Measurements from ENCODE around the gene HACL1. TPM values are rescaled to one million over a fixed set of nuclear protein-coding genes. Genes with fewer than 3 reads are reported as not detected.
A peak's percentile ranks its signal among the peaks of the same experiment; 100 is the strongest.

HACL1 gene
- total RNA-seq, 1 experiment from 2014 or later, result 44.9 TPM

DNA sequence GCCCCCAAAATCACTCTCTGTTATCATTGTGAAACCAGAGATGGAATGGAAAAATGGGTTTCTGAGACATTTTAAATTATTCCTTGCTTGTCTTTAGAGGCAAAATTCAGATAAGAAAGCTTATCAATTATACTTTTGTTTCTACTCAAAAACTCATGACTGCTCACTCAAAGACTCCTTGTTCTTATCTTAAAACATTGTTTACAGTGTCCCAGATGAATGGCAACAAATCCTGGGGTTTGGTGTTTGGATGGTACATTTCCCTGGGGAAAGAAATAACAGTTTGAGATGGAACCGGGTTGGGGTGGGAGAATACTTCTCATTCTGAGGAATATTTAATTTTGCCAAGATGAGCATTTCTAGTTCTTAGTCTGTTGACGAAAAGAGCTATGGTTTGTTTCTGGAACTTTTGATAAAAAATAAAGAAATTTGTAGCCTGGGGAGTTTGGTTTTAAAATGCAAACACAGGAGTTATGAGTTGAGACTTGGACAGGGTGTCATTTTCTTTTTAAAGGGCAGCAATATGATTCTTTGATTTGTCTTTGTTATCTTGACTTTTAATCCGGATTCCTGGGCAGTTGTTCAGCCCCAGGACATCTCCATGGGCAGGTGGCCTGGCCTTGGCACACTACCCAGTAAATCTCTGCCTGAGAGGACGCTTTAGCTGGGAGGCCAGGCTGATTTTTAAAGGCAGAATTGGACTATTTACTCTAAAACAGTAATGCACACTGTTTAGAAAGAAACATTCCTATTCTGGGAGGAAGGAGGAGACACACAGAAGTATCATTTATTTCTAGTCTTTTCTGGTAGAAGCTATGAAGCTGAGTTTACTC, 32.6 kb upstream of the HACL1 start:
- POLR2A ChIA-PET, result no interaction called here
- peak overlapping the region; percentile 26 for H3K4me3 Mint-ChIP-seq

DNA sequence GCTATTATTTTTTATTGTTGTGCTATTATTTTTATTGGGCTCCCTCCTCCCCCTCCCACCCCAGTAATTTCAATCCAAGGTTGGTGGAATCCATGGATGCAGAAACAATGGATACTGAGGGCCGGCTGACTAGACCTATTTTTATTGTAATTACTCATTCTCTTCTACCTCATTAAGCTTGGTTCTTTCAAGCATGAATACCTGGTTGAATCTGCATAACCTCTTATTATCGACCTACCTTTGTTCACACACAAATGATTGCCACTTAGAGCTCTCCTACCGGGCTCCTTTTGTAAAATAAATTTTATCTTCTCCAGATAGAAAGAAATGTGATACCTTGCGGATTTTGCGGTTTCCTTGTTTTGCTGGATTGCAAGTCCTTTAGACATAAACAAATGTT, 31.8 kb upstream of the HACL1 start:
- POLR2A ChIA-PET, result no interaction called here
- H3K9me3 Mint-ChIP-seq, result no peaks in the 10 kb centered on the region
- H3K4me1 Mint-ChIP-seq, result peaks cover 67% of the 10 kb centered on the region
- no peak overlapping the region for H3K27ac Mint-ChIP-seq
- no peak for TF ChIP-seq ERG (CRISPR knock-in tag; IDR thresholded peaks at IDR 0.05)
- TF ChIP-seq, protein P1, sequence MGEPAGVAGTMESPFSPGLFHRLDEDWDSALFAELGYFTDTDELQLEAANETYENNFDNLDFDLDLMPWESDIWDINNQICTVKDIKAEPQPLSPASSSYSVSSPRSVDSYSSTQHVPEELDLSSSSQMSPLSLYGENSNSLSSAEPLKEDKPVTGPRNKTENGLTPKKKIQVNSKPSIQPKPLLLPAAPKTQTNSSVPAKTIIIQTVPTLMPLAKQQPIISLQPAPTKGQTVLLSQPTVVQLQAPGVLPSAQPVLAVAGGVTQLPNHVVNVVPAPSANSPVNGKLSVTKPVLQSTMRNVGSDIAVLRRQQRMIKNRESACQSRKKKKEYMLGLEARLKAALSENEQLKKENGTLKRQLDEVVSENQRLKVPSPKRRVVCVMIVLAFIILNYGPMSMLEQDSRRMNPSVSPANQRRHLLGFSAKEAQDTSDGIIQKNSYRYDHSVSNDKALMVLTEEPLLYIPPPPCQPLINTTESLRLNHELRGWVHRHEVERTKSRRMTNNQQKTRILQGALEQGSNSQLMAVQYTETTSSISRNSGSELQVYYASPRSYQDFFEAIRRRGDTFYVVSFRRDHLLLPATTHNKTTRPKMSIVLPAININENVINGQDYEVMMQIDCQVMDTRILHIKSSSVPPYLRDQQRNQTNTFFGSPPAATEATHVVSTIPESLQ (CRISPR knock-in tag; IDR thresholded peaks at IDR 0.05), result no peak
- TF ChIP-seq PRRX2 (CRISPR knock-in tag; IDR thresholded peaks at IDR 0.05), result no peak
- TF ChIP-seq ZNF232 (CRISPR knock-in tag; IDR thresholded peaks at IDR 0.05), result no peak
- TF ChIP-seq NFYB (CRISPR knock-in tag; conservative IDR thresholded peaks at IDR 0.05; ENCODE audit: low read depth), result no peak
- H3K36me3 Mint-ChIP-seq, result peaks cover 4% of the 10 kb centered on the region; the same call in 1 of the 2 replicates
- CTCF ChIA-PET, result interaction anchor here (1.4 to 1.5 kb wide), 2 partner anchors 106 to 342 kb away, joined by 3 to 4 read pairs; no protein-coding TSS in a partner anchor
- DNase-seq (ENCODE audit: low spot score) (no peak), ATAC-seq (peak; percentile 34)
- H3K4me3 Mint-ChIP-seq, result peak overlapping the region; percentile 26
- H3K27me3 Mint-ChIP-seq (ENCODE audit: low read depth), result peaks cover 2% of the 10 kb centered on the region; the same call in 1 of the 2 replicates

More for the DNA sequence above, 32.6 kb upstream of the HACL1 start:
- CTCF ChIA-PET, result interaction anchor here (1.5 to 2.0 kb wide), 2 partner anchors 341 to 544 kb away, joined by 3 to 5 read pairs; no protein-coding TSS in a partner anchor
- Mint-ChIP-seq H3K9me3 (no peaks in the 10 kb centered on the region), H3K27ac (0 out of 2 replicates have a peak overlapping the region, but pooled peaks have one; percentile 1), H3K27me3 (ENCODE audit: low read depth) (peaks cover 2% of the 10 kb centered on the region; the same call in 1 of the 2 replicates), H3K4me1 (peaks cover 67% of the 10 kb centered on the region), H3K36me3 (peaks cover 4% of the 10 kb centered on the region; the same call in 1 of the 2 replicates)
- DNase-seq (ENCODE audit: low spot score), result no peak
- no peak for ATAC-seq
- TF ChIP-seq TCF7 (CRISPR knock-in tag; IDR thresholded peaks at IDR 0.05; ENCODE audit: low read depth), result no peak
- TF ChIP-seq GTF2I (CRISPR knock-in tag; conservative IDR thresholded peaks at IDR 0.05), result no peak
- no peak for TF ChIP-seq SP1 (CRISPR knock-in tag; conservative IDR thresholded peaks at IDR 0.05)
- TF ChIP-seq, protein P2, sequence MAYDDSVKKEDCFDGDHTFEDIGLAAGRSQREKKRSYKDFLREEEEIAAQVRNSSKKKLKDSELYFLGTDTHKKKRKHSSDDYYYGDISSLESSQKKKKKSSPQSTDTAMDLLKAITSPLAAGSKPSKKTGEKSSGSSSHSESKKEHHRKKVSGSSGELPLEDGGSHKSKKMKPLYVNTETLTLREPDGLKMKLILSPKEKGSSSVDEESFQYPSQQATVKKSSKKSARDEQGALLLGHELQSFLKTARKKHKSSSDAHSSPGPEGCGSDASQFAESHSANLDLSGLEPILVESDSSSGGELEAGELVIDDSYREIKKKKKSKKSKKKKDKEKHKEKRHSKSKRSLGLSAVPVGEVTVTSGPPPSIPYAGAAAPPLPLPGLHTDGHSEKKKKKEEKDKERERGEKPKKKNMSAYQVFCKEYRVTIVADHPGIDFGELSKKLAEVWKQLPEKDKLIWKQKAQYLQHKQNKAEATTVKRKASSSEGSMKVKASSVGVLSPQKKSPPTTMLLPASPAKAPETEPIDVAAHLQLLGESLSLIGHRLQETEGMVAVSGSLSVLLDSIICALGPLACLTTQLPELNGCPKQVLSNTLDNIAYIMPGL (CRISPR knock-in tag; IDR thresholded peaks at IDR 0.05), result no peak
- TF ChIP-seq, protein P3, sequence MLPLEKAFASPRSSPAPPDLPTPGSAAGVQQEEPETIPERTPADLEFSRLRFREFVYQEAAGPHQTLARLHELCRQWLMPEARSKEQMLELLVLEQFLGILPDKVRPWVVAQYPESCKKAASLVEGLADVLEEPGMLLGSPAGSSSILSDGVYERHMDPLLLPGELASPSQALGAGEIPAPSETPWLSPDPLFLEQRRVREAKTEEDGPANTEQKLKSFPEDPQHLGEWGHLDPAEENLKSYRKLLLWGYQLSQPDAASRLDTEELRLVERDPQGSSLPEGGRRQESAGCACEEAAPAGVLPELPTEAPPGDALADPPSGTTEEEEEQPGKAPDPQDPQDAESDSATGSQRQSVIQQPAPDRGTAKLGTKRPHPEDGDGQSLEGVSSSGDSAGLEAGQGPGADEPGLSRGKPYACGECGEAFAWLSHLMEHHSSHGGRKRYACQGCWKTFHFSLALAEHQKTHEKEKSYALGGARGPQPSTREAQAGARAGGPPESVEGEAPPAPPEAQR (CRISPR knock-in tag; IDR thresholded peaks at IDR 0.05), result no peak
- TF ChIP-seq ZNF138 (CRISPR knock-in tag; conservative IDR thresholded peaks at IDR 0.05), result no peak
- TF ChIP-seq, protein P4, sequence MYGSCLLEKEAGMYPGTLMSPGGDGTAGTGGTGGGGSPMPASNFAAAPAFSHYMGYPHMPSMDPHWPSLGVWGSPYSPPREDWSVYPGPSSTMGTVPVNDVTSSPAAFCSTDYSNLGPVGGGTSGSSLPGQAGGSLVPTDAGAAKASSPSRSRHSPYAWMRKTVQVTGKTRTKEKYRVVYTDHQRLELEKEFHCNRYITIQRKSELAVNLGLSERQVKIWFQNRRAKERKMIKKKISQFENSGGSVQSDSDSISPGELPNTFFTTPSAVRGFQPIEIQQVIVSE (CRISPR knock-in tag; IDR thresholded peaks at IDR 0.05; ENCODE audit: borderline replicate concordance), result no peak
- TF ChIP-seq ZNF121 (CRISPR knock-in tag; IDR thresholded peaks at IDR 0.05), result no peak

DNA sequence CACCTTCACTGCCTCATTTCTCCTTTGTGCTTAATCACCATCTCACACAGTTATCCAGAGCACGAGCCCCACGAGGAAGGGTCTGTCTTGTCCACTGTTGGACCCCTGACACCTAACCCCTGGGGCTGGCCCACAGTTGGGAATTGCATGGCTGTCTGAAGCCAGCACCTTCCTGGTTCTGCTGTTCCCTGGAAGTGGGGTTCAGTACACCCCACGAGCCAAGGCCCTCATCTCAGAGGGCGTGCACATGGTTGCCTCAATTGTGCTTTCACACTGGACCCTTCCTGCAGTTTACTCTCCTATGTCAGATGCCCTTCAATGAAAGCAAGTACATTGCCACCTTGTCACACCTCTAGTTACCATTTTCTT, 30.8 kb upstream of the HACL1 start:
- ChIA-PET POLR2A (no interaction called here), CTCF (interaction anchor here (1.4 kb wide), 1 partner anchor 105 kb away, joined by 4 read pairs; no protein-coding TSS in a partner anchor)
- H3K4me1 Mint-ChIP-seq, result peaks cover 67% of the 10 kb centered on the region
- peak overlapping the region; percentile 43 for H3K27ac Mint-ChIP-seq
- H3K4me3 Mint-ChIP-seq, result no peak overlapping the region
- H3K36me3 Mint-ChIP-seq, result peaks cover 4% of the 10 kb centered on the region; the same call in 1 of the 2 replicates
- no peak for ATAC-seq
- peaks cover 2% of the 10 kb centered on the region; the same call in 1 of the 2 replicates for H3K27me3 Mint-ChIP-seq (ENCODE audit: low read depth)
- H3K9me3 Mint-ChIP-seq, result no peaks in the 10 kb centered on the region
- TF ChIP-seq ZNF423 (CRISPR knock-in tag; IDR thresholded peaks at IDR 0.05) (no peak), TCF7 (CRISPR knock-in tag; IDR thresholded peaks at IDR 0.05; ENCODE audit: low read depth) (no peak), ETV6 (CRISPR knock-in tag; IDR thresholded peaks at IDR 0.05) (no peak), GABPB1 (CRISPR knock-in tag; IDR thresholded peaks at IDR 0.05) (no peak), ELF4 (CRISPR knock-in tag; IDR thresholded peaks at IDR 0.05; ENCODE audit: low read depth) (no peak)
- TF ChIP-seq, protein P5, sequence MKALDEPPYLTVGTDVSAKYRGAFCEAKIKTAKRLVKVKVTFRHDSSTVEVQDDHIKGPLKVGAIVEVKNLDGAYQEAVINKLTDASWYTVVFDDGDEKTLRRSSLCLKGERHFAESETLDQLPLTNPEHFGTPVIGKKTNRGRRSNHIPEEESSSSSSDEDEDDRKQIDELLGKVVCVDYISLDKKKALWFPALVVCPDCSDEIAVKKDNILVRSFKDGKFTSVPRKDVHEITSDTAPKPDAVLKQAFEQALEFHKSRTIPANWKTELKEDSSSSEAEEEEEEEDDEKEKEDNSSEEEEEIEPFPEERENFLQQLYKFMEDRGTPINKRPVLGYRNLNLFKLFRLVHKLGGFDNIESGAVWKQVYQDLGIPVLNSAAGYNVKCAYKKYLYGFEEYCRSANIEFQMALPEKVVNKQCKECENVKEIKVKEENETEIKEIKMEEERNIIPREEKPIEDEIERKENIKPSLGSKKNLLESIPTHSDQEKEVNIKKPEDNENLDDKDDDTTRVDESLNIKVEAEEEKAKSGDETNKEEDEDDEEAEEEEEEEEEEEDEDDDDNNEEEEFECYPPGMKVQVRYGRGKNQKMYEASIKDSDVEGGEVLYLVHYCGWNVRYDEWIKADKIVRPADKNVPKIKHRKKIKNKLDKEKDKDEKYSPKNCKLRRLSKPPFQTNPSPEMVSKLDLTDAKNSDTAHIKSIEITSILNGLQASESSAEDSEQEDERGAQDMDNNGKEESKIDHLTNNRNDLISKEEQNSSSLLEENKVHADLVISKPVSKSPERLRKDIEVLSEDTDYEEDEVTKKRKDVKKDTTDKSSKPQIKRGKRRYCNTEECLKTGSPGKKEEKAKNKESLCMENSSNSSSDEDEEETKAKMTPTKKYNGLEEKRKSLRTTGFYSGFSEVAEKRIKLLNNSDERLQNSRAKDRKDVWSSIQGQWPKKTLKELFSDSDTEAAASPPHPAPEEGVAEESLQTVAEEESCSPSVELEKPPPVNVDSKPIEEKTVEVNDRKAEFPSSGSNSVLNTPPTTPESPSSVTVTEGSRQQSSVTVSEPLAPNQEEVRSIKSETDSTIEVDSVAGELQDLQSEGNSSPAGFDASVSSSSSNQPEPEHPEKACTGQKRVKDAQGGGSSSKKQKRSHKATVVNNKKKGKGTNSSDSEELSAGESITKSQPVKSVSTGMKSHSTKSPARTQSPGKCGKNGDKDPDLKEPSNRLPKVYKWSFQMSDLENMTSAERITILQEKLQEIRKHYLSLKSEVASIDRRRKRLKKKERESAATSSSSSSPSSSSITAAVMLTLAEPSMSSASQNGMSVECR (CRISPR knock-in tag; IDR thresholded peaks at IDR 0.05; ENCODE audit: borderline replicate concordance), result no peak
- no peak for DNase-seq (ENCODE audit: low spot score)

All from WTC11 (cell line).